ENCODE measurements around the gene ZSCAN5A.

GRCh38 chr19:56223481-56223880 lies 91.2 kb downstream of the ZSCAN5A start:
- TF ChIP-seq CTCF (IDR thresholded peaks at IDR 0.05), result no peak
- TF ChIP-seq POLR2A (IDR thresholded peaks at IDR 0.05), result no peak
- no peak for TF ChIP-seq EP300 (IDR thresholded peaks at IDR 0.05)
- TF ChIP-seq POLR2AphosphoS5 (IDR thresholded peaks at IDR 0.05), result no peak
